Dedifferentiated amniotic fluid mesenchymal stem cell (primary cell): ENCODE results near the gene TEX19.
"Not testable (repeated sequence)": the region's sequence is repeated elsewhere in the genome, so short reads cannot be mapped to it uniquely, and the experiment has no call there.

Experiments used
- DNase-seq: peaks from one replicate; pipeline ENCODE4 v3.0.0-alpha.2; 2016; ENCODE audit errors: extremely low spot score

Gene TEX19

DNA sequence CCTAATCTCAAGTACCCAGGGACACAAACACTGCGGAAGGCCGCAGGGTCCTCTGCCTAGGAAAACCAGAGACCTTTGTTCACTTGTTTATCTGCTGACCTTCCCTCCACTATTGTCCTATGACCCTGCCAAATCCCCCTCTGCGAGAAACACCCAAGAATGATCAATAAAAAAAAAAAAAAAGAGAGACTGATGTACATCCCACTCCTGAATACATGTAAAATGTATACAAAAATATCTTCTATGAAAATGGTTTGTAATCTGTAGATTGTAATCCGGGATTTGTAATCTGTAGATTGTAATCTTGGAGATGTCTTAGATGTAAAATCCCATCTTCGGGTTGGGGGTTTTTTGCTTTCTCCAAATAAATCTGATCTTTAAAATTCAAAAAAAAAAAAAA is 18.2 kb downstream of the TEX19 start:
- DNase-seq, result not testable (repeated sequence)

GRCh38 chr17:82377924-82378740 is 19.1 kb downstream of the TEX19 start:
- no peak for DNase-seq

DNA sequence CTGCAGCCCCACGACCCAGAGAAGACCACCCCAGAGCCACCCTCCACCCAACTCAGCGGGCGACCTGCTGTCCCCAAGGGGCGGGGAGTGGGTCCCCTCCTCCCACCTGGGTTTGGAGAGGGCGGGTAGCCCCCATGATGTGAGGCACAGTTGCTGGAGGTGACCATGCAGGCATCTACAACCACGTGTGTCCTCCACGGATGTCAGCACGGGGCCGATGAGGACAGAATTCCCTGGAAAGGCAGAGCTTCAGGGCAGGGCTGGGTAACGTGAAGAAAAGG is 19.6 kb downstream of the TEX19 start:
- DNase-seq, result no peak

DNA sequence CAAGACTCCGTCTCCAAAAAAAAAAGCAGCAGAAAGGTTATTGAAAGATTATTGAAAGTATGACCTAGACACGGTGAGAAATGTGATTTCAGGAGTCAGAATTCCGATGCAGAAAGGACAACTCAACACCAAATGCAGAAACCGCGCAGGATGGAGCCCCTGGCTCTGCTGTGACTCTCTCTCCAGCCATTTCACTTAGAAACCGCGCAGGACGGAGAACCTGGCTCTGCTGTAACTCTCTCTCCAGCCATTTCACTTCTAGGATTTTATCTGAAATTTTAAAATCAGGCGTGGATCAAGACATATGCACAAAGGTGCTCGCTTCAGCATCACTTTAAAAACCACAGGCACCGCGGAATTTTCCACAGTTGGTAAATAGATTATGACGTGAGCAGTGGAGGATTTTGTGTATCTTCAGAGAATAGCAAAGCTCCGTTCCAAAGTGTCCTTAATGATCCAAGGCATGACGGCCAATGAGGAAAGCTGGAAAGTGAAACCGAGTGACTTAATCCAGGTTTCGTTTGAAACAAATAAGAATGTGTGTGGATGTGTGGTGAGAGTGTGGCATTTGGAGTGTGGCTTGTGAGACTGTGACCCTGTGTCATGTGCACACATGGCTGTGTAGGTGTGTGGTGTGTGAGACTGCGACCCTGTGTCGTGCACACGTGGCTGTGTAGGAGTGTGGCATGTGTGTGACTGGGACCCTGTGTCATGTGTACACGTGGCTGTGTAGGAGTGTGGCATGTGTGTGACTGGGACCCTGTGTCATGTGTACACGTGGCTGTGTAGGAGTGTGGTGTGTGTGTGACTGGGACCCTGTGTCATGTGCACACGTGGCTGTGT is 22.0 kb downstream of the TEX19 start:
- peak; percentile 16 for DNase-seq

DNA sequence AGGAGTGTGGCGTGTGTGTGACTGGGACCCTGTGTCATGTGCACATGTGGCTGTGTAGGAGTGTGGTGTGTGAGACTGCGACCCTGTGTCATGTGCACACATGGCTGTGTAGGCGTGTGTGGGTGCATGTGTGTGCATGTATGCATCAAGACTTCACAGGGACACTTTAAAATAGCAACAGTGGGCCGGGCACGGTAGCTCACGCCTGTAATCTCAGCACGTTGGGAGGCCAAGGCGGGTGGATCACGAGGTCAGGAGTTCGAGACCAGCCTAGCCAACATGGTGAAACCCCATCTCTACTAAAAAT is 22.6 kb downstream of the TEX19 start:
- DNase-seq, result not testable (repeated sequence)

GRCh38 chr17:82382220-82382932 is 23.3 kb downstream of the TEX19 start:
- DNase-seq, result not testable (repeated sequence)

DNA sequence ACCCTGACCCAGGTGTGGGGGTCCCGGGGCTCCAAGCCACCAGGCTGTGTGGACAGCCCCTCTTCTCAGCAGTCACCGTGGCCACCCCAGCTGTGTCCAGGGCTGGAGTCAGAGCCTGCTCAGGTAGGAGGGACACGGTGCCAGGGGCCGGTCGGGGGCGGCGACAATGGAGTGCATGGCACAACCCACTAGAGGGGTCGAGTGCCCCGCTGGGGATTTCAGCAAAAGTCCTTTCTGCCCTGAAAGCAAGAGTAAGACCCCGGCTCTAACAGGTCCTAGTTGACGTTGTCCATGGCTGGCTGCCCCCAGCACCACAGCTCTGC is 23.8 kb downstream of the TEX19 start:
- no peak for DNase-seq

DNA sequence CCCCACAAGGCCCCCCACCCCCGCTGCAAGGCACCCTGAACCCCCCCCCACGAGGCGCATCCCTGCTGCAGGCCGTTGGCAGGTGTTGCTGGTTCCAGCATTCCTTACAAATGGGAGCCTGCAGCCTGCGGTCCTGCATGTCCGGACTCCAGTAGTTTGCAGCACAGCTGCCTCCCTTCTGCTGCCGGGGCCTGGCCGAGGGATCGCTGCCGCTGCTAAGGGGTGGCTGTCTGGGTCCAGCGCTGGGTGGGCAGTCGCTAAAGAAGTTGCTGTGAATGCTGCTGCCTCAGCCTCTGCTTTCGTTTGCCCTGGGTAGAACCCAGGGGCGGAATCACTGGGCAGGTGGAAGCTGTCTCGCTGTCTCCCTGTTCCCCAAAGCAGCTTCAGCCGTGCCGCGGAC is 24.4 kb downstream of the TEX19 start:
- DNase-seq, result no peak

GRCh38 chr17:82384051-82384729 is 25.1 kb downstream of the TEX19 start:
- no peak for DNase-seq

GRCh38 chr17:82384730-82385481 is 25.9 kb downstream of the TEX19 start:
- no peak for DNase-seq

DNA sequence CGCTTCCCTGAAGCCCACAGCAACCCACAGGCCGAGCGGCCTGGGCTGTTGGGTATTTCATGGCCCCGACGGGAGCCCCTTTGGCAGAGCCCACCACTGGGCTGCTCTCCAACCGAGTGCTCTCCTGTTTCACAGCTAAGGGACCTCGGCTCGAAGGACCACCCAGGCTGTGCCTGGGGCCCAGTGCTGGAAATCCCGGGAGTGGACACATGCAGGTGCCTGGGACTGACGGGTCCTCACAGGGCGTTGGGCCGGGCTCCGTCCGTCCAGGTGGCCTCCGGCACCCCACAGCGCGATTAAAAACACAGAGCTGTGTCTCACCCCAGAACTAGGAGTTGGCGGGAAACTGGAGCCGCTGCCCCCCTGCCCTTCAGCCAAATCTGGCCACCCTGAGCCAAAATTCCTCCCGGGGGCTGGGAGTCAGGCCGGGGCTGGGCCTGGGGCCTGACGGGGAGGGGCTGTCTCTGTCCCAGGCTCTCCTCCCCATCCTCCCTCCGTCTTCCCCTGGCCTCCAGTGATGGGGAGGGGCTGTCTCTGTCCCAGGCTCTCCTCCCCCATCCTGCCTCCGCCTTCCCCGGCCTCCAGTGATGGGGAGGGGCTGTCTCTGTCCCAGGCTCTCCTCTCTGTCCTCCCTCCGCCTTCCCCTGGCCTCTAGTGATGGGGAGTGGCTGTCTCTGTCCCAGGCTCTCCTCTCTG is 26.7 kb downstream of the TEX19 start:
- no peak for DNase-seq

DNA sequence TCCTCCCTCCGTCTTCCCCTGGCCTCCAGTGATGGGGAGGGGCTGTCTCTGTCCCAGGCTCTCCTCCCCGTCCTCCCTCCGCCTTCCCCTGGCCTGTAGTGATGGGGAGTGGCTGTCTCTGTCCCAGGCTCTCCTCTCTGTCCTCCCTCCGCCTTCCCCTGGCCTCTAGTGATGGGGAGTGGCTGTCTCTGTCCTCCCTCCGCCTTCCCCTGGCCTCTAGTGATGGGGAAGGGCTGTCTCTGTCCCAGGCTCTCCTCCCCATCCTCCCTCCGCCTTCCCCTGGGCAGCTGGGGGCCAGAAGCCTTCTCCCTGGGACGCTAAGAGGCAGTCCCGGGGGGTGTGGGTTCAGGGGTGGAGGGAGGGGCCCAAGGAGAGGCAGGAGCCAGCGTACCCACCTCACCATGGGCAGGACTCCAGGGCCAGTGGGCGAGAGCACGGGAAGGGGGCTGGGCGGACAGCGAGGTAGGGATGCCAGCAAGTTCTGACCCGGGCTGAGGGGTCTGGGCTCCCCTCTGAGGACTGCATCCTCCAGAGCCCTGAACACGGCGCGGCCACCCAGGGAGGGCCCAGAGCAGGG is 27.3 kb downstream of the TEX19 start:
- no peak for DNase-seq

- no peak for DNase-seq
Observed at GRCh38 chr17:82386881-82387704, 28.0 kb downstream of the TEX19 start.

DNA sequence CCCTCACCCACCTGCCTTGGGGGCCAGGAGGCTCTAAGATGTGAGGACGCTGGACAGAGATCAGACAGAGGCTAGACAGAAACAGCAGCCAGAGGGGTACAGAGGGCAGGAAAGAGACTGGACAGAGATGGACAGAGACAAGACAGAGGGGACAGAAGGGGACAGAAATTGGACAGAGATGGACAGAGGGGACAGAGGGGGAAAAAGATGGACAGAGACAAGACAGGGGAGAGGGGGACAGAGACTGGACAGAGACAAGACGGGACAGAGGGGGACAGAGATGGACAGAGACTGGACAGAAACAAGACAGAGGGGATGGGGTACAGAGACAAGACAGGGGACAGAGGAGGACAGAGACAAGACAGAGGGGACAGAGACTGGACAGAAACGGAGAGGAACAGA is 28.7 kb downstream of the TEX19 start:
- no peak for DNase-seq

- no peak for DNase-seq
Observed at GRCh38 chr17:82388223-82388921, 29.3 kb downstream of the TEX19 start.

DNA sequence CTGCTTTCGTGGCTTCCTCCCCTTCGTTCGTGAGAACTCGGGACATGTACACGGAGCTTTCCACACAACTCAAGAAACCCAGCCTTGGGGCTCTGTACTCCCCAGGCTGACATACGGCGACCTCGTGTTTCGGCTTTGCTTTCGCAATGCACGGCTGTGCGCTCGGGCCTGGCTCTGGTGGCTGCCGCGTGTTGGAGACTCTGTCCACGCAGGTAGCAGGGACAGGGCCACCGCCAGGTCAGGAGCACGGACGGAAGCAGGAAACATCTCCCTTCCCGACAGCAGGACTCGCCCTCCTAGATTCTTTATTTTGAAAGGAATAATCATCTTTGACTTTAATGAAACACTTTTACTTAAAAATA is 29.9 kb downstream of the TEX19 start:
- DNase-seq, result no peak

DNA sequence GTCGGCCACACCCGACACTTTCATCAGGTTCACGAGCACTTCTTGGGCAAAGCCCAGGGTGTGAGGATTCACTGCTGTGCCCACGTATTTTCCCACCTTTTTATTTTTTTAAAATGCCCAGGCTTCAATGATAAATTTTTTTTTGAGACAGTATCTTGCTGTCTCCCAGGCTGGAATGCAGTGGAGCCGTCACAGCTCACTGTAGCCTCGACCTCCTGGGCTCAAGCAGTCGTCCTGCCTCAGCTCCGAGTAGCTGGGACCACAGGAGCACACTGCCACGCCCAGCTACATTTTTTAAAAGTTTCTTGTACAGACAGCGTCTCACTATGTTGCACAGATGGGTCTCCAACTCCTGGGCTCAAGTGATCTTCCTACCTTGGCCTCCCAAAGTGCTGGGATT is 30.3 kb downstream of the TEX19 start:
- DNase-seq, result no peak

DNA sequence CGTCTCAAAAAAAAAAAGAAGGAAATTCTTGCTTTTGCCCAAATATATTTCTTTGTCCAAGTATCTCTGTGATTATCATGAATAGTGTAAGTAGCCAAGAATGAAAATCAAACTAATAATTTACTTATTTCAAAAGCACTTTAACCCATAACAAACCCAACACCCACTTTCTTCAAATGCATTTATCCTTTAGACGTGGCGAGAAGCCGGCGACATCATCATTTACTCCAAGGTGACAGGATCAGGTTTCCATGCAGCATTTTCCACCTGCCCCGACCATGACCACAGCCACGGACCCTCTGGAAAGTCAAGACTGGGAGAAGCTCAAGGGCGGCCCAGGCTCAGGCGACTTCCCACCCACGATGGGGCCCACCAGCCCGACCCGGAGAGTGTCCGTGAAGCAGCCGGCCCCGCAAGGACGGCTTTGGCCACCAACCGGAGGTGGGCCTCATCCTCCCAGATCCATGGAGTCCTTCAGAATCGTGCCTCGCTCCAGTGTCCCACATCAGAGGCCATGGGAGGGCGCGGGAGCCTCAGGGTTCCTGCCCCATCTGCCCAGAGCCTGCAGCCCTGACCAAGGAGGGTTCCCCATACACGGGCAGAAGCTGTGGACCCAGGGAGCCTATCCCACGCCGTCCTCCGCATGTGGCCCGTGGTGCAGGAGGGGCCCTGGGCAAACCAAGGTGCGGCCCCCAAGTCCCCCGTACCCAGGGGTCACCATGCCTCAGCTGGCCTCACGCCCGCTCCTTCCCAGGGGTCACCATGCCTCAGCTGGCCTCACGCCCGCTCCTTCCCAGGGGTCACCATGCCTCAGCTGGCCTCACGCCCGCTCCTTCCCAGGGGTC is 31.2 kb downstream of the TEX19 start:
- no peak for DNase-seq
